Measurements from ENCODE around the gene ELK1.

ELK1 gene

DNA sequence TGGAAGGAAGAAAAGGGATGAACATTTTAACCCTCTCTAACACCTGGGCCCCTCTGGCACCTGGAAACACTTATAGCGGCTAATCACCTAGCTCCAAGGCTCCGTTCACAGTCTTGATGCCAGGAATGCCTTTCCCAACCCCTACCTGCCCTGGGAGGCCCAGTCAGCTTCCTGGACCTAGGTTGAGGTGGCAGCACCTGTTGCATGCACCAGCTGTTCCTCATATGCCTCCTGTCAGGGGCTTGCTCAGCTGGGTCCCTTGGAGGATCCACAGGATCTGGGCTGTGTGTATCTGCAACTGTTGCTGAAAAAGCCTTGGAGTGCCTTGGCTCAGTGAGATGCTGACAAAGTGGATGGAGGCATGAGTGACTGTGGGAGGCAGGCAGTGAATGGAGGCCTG lies 25.0 kb downstream of the ELK1 start:
- TF ChIP-seq, protein P1, sequence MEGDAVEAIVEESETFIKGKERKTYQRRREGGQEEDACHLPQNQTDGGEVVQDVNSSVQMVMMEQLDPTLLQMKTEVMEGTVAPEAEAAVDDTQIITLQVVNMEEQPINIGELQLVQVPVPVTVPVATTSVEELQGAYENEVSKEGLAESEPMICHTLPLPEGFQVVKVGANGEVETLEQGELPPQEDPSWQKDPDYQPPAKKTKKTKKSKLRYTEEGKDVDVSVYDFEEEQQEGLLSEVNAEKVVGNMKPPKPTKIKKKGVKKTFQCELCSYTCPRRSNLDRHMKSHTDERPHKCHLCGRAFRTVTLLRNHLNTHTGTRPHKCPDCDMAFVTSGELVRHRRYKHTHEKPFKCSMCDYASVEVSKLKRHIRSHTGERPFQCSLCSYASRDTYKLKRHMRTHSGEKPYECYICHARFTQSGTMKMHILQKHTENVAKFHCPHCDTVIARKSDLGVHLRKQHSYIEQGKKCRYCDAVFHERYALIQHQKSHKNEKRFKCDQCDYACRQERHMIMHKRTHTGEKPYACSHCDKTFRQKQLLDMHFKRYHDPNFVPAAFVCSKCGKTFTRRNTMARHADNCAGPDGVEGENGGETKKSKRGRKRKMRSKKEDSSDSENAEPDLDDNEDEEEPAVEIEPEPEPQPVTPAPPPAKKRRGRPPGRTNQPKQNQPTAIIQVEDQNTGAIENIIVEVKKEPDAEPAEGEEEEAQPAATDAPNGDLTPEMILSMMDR (IDR thresholded peaks at IDR 0.05; ENCODE audit: low read depth, low read length, missing control alignments), result no peak
- no peak overlapping the region for H3K4me3 ChIP-seq (ENCODE audit: low read depth, low read length)
- no peak for DNase-seq (ENCODE audit: low read depth)
- in situ Hi-C loops (cut with HindIII; ENCODE audit: low sequenced_read_pairs), result no loop called here

DNA sequence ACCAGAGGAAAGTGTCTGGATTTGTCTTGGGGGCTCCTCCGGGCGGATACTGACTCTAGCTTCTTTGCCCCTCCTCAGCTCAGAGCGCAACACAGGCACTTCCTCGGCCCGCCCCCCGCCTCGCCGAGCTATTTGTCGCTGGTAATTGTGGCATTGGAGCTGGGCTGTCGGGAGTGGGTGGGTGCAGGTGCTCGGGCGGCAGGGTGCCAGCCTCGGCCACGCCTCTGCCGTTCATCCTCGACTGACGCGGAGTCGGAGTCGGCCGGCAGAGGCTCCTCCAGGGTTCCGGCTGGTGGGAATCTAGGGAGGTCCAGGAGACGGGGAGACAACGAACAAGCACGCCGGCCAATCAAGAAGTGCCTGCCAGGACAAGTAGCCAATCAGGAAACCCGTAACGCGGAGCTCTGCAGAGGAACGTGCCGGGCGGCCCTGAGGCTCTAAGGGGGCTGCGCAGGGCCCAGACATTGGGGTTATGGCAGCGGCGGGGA lies 26.8 kb downstream of the ELK1 start:
- H3K4me3 ChIP-seq (ENCODE audit: low read depth, low read length), result peak overlapping the region; percentile 35
- in situ Hi-C loops (cut with HindIII; ENCODE audit: low sequenced_read_pairs), result no loop called here
- TF ChIP-seq, protein P1 (IDR thresholded peaks at IDR 0.05; ENCODE audit: low read depth, low read length, missing control alignments), result no peak
- peak; percentile 33 for DNase-seq (ENCODE audit: low read depth)

DNA sequence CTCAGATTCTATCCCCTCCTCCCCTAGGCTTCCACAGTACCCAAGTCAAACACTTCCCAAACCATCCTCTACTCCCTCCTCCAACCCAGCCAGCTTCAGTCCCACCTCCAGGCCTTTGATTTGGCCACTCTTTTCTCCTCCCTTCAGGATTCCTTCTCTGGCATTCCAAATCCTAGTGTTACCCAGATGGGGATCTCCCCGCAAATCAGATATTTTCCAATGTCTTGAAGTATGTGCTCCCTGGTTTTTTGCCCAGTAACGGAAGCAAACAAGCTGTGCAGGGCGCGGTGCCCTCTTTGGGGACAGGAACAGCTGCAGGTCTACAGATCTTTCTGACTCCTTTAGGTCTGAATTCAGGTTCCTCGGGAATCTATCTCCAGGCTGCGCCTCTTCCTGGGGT lies 28.5 kb downstream of the ELK1 start:
- in situ Hi-C loops (cut with HindIII; ENCODE audit: low sequenced_read_pairs), result no loop called here
- no peak for DNase-seq (ENCODE audit: low read depth)
- TF ChIP-seq, protein P1 (IDR thresholded peaks at IDR 0.05; ENCODE audit: low read depth, low read length, missing control alignments), result no peak

DNA sequence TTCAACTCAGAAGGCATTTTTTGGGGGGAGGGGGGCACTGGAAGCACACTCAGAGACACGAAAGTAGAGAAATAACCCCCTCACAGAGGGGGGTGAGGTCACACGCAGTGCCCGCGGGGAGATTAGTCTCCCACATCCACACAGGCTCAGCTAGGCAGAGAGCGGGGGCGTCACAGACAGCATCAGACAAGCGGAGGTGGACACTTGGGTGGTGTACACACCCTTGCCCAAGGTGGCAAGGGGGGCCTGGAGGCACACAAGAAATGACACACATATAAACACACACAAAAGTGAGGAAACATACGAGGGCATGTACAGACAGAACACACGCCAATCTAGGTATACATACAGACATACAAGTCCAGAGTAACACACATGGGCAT lies 30.1 kb downstream of the ELK1 start:
- no peak overlapping the region for H3K4me3 ChIP-seq (ENCODE audit: low read depth, low read length)
- TF ChIP-seq, protein P1 (IDR thresholded peaks at IDR 0.05; ENCODE audit: low read depth, low read length, missing control alignments), result no peak
- in situ Hi-C loops (cut with HindIII; ENCODE audit: low sequenced_read_pairs), result no loop called here
- DNase-seq (ENCODE audit: low read depth), result no peak

More for the DNA sequence above, 28.5 kb downstream of the ELK1 start:
- H3K4me3 ChIP-seq (ENCODE audit: low read depth, low read length), result no peak overlapping the region

DNA sequence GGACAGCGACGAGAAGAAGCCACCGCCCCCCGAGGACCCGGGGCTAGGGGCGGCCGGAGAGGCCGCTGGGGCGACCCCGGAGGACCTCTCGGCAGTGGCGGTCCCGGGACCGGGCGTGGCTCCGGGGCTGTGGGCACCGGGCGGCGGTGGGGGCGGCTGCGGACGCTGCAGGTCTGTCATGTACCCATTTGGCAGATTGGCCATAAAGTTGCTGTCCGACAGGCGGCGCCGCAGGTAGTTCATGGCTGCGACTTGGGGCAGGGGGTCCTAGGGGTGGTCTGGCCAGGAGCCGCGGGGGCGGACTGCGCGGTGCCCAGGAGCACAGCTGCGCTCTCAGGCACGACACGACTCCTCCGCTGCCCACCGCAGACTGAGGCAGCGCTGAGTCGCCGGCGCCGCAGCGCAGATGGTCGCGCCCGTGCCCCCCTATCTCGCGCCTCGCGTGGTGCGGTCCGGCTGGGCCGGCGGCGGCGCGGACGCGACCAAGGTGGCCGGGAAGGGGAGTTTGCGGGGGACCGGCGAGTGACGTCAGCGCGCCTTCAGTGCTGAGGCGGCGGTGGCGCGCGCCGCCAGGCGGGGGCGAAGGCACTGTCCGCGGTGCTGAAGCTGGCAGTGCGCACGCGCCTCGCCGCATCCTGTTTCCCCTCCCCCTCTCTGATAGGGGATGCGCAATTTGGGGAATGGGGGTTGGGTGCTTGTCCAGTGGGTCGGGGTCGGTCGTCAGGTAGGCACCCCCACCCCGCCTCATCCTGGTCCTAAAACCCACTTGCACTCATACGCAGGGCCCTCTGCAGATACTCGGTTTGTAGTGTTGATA lies 30.7 kb downstream of the ELK1 start, which contains the start of gene SYN1:
TSS of gene SYN1 (minus strand) at position 372 of the 817 bp plus-strand sequence. CDS start at position 243, 129 bp downstream.
- peak; percentile 41 for DNase-seq (ENCODE audit: low read depth)
- TF ChIP-seq, protein P1 (IDR thresholded peaks at IDR 0.05; ENCODE audit: low read depth, low read length, missing control alignments), result peak; percentile 3
- in situ Hi-C loops (cut with HindIII; ENCODE audit: low sequenced_read_pairs), result no loop called here
- peak within 1 kb of the TSS; percentile 32 for H3K4me3 ChIP-seq (ENCODE audit: low read depth, low read length)

DNA sequence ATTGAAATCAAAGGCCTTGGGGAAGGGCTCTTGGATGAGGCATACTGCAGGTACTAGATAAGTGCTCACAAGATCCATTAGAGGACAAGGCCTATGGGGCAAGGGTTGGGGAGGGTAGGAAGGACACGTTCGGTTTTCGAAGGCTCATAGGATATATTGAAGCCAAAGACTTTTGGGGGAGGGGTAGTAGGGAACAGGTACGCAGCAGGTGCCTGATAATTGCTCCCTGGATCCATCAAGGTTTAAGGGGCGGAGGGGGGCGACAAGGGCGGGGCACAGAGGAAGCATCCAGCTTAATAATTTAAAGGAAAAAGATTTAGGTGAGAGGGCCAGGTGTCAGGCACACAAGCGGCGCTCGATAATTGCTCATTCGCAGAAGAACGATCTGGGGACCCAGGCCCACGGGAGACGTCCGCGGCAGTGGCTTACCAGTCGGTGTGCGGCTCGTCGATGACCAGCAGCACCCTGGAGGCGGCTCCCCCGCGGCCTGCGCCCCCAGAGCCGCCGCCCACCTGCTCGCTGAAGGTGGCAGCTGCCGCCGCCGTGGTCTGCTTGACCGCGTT lies 31.4 kb downstream of the ELK1 start:
- no peak for DNase-seq (ENCODE audit: low read depth)
- TF ChIP-seq, protein P1 (IDR thresholded peaks at IDR 0.05; ENCODE audit: low read depth, low read length, missing control alignments), result no peak
- in situ Hi-C loops (cut with HindIII; ENCODE audit: low sequenced_read_pairs), result no loop called here
- H3K4me3 ChIP-seq (ENCODE audit: low read depth, low read length), result peak overlapping the region; percentile 32
